ENCODE measurements around the gene VPS13A.
A peak's percentile ranks its signal among the peaks of the same experiment; 100 is the strongest.

The VPS13A gene

GRCh38 chr9:77170991-77171699 lies 6.2 kb upstream of the VPS13A start:
- TF ChIP-seq GATA2 (IDR thresholded peaks at IDR 0.05; ENCODE audit: low read depth, low read length) (no peak), GATA3 (IDR thresholded peaks at IDR 0.05; ENCODE audit: low read depth, low read length) (no peak)

- TF ChIP-seq GATA3 (IDR thresholded peaks at IDR 0.05; ENCODE audit: low read depth, low read length) (peak; percentile 43; the same call in 1 of the 2 replicates), GATA2 (IDR thresholded peaks at IDR 0.05; ENCODE audit: low read depth, low read length) (peak; percentile 57)
These were observed 2.2 kb upstream of the VPS13A start for GRCh38 chr9:77175151-77175550.

DNA sequence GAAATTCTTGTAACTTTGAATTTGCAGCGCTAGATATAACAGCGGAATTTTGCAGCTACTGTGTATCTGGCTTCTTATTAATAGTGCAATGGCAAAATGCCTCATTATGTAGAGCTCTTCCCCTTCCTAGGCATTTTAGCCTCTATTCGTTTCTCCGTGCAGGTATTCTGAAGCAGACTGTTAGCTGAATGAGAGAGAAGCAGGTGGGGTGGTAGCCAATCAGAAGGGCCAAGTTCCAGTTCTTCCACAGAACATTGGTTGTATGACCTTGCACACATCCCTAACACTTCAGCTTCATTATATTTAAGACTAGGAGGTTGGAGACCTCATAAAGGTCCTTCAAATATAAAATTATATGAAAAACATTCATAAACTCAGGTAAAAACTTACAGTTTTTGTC lies 1.2 kb upstream of the VPS13A start:
- TF ChIP-seq GATA2 (IDR thresholded peaks at IDR 0.05; ENCODE audit: low read depth, low read length), result no peak
- no peak for TF ChIP-seq GATA3 (IDR thresholded peaks at IDR 0.05; ENCODE audit: low read depth, low read length)

- TF ChIP-seq GATA3 (IDR thresholded peaks at IDR 0.05; ENCODE audit: low read depth, low read length) (no peak), GATA2 (IDR thresholded peaks at IDR 0.05; ENCODE audit: low read depth, low read length) (no peak)
These were observed 620 bp upstream of the VPS13A start for GRCh38 chr9:77176686-77177142.

- TF ChIP-seq GATA3 (IDR thresholded peaks at IDR 0.05; ENCODE audit: low read depth, low read length) (no peak), GATA2 (IDR thresholded peaks at IDR 0.05; ENCODE audit: low read depth, low read length) (no peak)
These were observed 810 bp downstream of the VPS13A start for GRCh38 chr9:77177894-77178794.

- TF ChIP-seq GATA3 (IDR thresholded peaks at IDR 0.05; ENCODE audit: low read depth, low read length) (no peak), GATA2 (IDR thresholded peaks at IDR 0.05; ENCODE audit: low read depth, low read length) (no peak)
These were observed 2.7 kb downstream of the VPS13A start for GRCh38 chr9:77180056-77180455.

DNA sequence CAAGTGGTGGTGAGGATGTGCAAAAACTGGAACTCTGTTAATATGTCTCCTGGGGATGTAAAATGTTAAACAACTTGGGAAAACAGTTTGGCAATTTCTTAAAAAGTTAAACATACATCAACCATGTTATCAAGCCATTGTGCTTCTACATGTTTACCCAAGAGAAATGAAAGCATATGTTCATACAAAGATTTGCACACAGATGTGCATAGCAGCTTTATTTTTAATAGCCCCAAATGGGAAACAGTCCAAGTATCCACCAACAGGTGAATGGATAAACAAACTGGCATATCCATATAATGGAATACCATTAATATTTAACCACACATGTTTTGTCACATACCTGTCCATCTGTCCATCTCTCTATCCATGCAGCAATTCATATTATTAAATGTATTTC lies 6.2 kb downstream of the VPS13A start:
- no peak for TF ChIP-seq GATA2 (IDR thresholded peaks at IDR 0.05; ENCODE audit: low read depth, low read length)
- TF ChIP-seq GATA3 (IDR thresholded peaks at IDR 0.05; ENCODE audit: low read depth, low read length), result no peak

GRCh38 chr9:77188242-77188641 lies 10.9 kb downstream of the VPS13A start:
- TF ChIP-seq GATA3 (IDR thresholded peaks at IDR 0.05; ENCODE audit: low read depth, low read length), result no peak
- TF ChIP-seq GATA2 (IDR thresholded peaks at IDR 0.05; ENCODE audit: low read depth, low read length), result no peak

DNA sequence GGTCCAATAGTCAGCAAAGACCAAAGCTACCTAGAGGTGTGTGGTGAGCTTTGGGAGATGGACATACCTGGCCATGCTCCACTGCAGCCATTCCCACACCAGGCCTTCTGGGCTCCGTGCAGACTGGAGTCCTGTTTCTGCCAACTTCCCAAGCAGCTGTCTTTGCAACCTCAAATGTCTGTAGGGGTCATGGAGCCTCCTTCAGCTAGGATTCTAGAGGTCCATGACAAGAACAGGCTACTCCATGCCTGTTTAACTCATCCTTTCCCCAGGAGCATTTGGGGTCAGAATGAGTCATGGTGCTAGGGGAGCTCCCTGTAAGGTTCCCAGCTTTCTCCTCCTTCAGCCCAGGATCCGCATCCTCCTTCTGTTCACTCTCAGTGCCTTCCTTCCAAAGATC lies 17.1 kb downstream of the VPS13A start:
- TF ChIP-seq GATA3 (IDR thresholded peaks at IDR 0.05; ENCODE audit: low read depth, low read length) (no peak), GATA2 (IDR thresholded peaks at IDR 0.05; ENCODE audit: low read depth, low read length) (no peak)

GRCh38 chr9:77210116-77210515 lies 32.8 kb downstream of the VPS13A start:
- TF ChIP-seq GATA2 (IDR thresholded peaks at IDR 0.05; ENCODE audit: low read depth, low read length), result no peak
- TF ChIP-seq GATA3 (IDR thresholded peaks at IDR 0.05; ENCODE audit: low read depth, low read length), result no peak

GRCh38 chr9:77211561-77211960 lies 34.2 kb downstream of the VPS13A start:
- TF ChIP-seq GATA3 (IDR thresholded peaks at IDR 0.05; ENCODE audit: low read depth, low read length), result no peak
- TF ChIP-seq GATA2 (IDR thresholded peaks at IDR 0.05; ENCODE audit: low read depth, low read length), result no peak

DNA sequence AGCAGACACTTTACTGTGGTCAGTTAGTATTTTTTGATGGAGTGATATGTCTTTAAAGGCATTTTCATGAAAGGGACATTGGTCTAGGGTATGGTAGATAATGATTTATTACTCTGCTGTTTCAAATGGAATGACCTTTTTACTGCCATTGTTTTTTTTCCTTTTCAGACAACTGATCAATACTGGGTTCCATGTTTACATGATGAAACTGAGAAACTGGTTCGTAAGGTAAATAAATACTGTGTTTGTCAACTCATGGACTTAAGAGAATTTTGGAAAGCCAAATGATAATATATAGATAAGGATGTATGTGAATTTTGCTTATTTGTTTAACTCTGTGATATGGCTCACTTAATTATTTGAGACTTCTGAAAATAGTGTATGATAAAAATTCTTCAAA lies 35.5 kb downstream of the VPS13A start:
- TF ChIP-seq GATA3 (IDR thresholded peaks at IDR 0.05; ENCODE audit: low read depth, low read length), result no peak
- no peak for TF ChIP-seq GATA2 (IDR thresholded peaks at IDR 0.05; ENCODE audit: low read depth, low read length)

GRCh38 chr9:77215874-77216273 lies 38.5 kb downstream of the VPS13A start:
- TF ChIP-seq GATA2 (IDR thresholded peaks at IDR 0.05; ENCODE audit: low read depth, low read length), result no peak
- no peak for TF ChIP-seq GATA3 (IDR thresholded peaks at IDR 0.05; ENCODE audit: low read depth, low read length)

DNA sequence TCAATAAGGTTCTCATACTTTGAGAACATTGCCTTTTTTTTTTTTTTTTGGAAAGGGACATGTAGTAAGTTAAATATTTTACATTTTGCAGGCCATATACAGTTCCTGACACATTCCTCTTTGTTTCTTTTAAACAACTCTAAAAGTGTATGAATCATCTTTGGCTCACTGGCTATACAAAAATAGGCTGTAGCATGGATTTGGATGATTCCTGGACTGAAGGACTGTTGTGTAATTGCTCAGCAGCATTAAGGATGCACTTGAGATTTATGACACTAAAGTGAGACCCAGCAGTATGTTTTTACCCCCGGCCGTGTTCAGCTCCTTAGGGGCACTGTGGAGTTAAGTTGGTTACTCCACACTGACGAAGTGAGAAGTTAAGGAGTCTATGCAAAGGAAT lies 41.3 kb downstream of the VPS13A start:
- TF ChIP-seq GATA3 (IDR thresholded peaks at IDR 0.05; ENCODE audit: low read depth, low read length) (no peak), GATA2 (IDR thresholded peaks at IDR 0.05; ENCODE audit: low read depth, low read length) (no peak)

- no peak for TF ChIP-seq GATA3 (IDR thresholded peaks at IDR 0.05; ENCODE audit: low read depth, low read length)
- TF ChIP-seq GATA2 (IDR thresholded peaks at IDR 0.05; ENCODE audit: low read depth, low read length), result no peak
These were observed 44.1 kb downstream of the VPS13A start for GRCh38 chr9:77221431-77221830.
